ENCODE measurements around the gene SP140. TPM values are rescaled to one million over a fixed set of nuclear protein-coding genes. Genes with fewer than 3 reads are reported as not detected.

The SP140 gene
- total and polyA plus RNA-seq, 9 of the 15 experiments (the other 6 are each of a cell fraction or from before 2014, with no cell fraction given): 0.04 to 1.1 (median 0.57) TPM; not detected in 1

GRCh38 chr2:230321031-230321430 lies 95.5 kb downstream of the SP140 start:
- Histone ChIP-seq H3K9ac (ENCODE audit: insufficient read depth in 1 of 2, low read depth in 2 of 2, low read length in 2 of 2) (no peak overlapping the region), H3K27me3 (ENCODE audit: control insufficient read depth in 2 of 2, insufficient read depth in 2 of 2, low read length in 2 of 2) (no peaks in the 10 kb centered on the region), H2AFZ (ENCODE audit: low read depth, low read length) (no peak overlapping the region), H3K36me3 (ENCODE audit: control insufficient read depth, insufficient read depth, low read length) (no peaks in the 10 kb centered on the region), H3K9me3 (replicated peaks; ENCODE audit: control insufficient read depth, insufficient read depth, low read depth, low read length) (peaks cover 5% of the 10 kb centered on the region), H3K9me1 (ENCODE audit: control insufficient read depth, insufficient read depth, low read length) (no peaks in the 10 kb centered on the region), H4K20me1 (replicated peaks; ENCODE audit: control insufficient read depth, insufficient read depth, low read length) (no peaks in the 10 kb centered on the region), H3K4me1 (replicated peaks in 1 of 2; ENCODE audit: control insufficient read depth in 2 of 2, insufficient read depth in 2 of 2, low read length in 2 of 2) (peaks cover 0 to 9% of the 10 kb centered on the region in 2 experiments; a peak in 2 of 5 replicates), H3K79me2 (ENCODE audit: control insufficient read depth, insufficient read depth, low read length) (no peaks in the 10 kb centered on the region), H3K4me3 (no peak overlapping the region), H3K4me2 (ENCODE audit: insufficient read depth, low read length) (no peak overlapping the region), H3K27ac (ENCODE audit: extremely low read depth, low read depth, low read length) (no peak overlapping the region)
- FAIRE-seq (no peak), DNase-seq (ENCODE audit: extremely low read depth in 1 of 4, low spot score in 3 of 4) (no peak), ATAC-seq (no peak)
- no TSS peak for BruUV-seq (replicated peaks)
- in situ Hi-C loops (cut with MboI): no loop called here
- CTCF ChIA-PET (ENCODE audit: low intra/inter-chr PET ratio): no interaction called here
- WGBS (ENCODE audit: insufficient coverage, low coverage, missing lambda C conversion rate): 0% methylated on average over 2 of the region's 2 CpGs
- TF ChIP-seq ZKSCAN3 (CRISPR knock-in tag; IDR thresholded peaks at IDR 0.05) (no peak), E2F3 (CRISPR knock-in tag; IDR thresholded peaks at IDR 0.05) (no peak), ZNF184 (CRISPR knock-in tag; IDR thresholded peaks at IDR 0.05) (no peak), HDAC3 (IDR thresholded peaks at IDR 0.05; ENCODE audit: borderline replicate concordance, partially characterized antibody) (no peak), POU5F1 (IDR thresholded peaks at IDR 0.05; ENCODE audit: borderline replicate concordance, low read depth, low read length, partially characterized antibody) (no peak), MXI1 (IDR thresholded peaks at IDR 0.05; ENCODE audit: low read depth, low read length) (no peak)
- intact Hi-C loops (cut with micrococcal nuclease): loop anchor here (10.0 kb wide), 1 partner anchor 294 kb away; no protein-coding TSS in a partner anchor
- POLR2A ChIA-PET: no interaction called here
